Activated naive CD4-positive, alpha-beta T cell treated with anti-CD3 and anti-CD28 coated beads for 36 hours (primary cell): Measurements from ENCODE around the gene PPTC7. TPM values are rescaled to one million over a fixed set of nuclear protein-coding genes. Genes with fewer than 3 reads are reported as not detected.
"Not testable (repeated sequence)": the region's sequence is repeated elsewhere in the genome, so short reads cannot be mapped to it uniquely, and the experiment has no call there.

ENCODE experiments used
- CTCF ChIA-PET: fragments of 350-600 bp; sonication (Branson Sonifier 250); formaldehyde crosslinking; loops from one replicate; lab custom pipeline; 2021; ENCODE audit warnings: antibody characterized with exemption; lab: Charles Lee
- DNase-seq: peaks from one replicate; pipeline ENCODE4 v3.0.0-alpha.2; 2020
- H3K27ac Mint-ChIP-seq: one replicate; pipeline ENCODE4 v1.8.0; 2021; ENCODE audit warnings: mild to moderate bottlenecking, mixed read lengths
- H3K27me3 Mint-ChIP-seq: one replicate; pipeline ENCODE4 v1.8.0; 2021; ENCODE audit warnings: low read depth, mixed read lengths
- H3K36me3 Mint-ChIP-seq: one replicate; pipeline ENCODE4 v1.8.0; 2021; ENCODE audit warnings: low read depth, mixed read lengths
- H3K4me1 Mint-ChIP-seq: one replicate; pipeline ENCODE4 v1.8.0; 2021; ENCODE audit warnings: low read depth, mixed read lengths
- H3K4me3 Mint-ChIP-seq: one replicate; pipeline ENCODE4 v1.8.0; 2021; ENCODE audit warnings: mild to moderate bottlenecking, moderate library complexity, mixed read lengths
- H3K9me3 Mint-ChIP-seq: one replicate; pipeline ENCODE4 v1.8.0; 2021; ENCODE audit warnings: mixed read lengths
- intact Hi-C: fragments of 100-400 bp; cut with micrococcal nuclease; formaldehyde crosslinking; loops from one replicate; pipeline ENCODE4 v1.15.1; 2023
- total RNA-seq, 2 experiments: library from RNA; stranded (reverse); gene quantifications; one replicate each; pipeline ENCODE4 v1.2.3, GENCODE V29; 2021

Gene PPTC7
- total RNA-seq, 2 experiments from 2014 or later = 41.1 to 43.2 TPM

DNA sequence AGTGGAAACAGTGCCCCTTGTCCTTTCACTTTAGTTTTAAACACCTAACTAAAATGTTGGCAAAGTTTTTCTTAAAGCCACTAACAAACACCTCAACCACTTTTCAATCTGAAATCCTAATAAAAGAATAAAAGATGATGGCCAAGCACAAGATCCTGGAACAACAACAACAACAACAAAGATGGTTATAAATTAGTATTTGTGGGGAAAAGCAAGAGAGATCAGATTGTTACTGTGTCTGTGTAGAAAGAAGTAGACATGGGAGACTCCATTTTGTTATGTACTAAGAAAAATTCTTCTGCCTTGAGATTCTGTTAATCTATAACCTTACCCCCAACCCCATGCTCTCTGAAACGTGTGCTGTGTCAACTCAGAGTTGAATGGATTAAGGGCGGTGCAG lies 13.3 kb downstream of the PPTC7 start:
- peaks cover 64% of the 10 kb centered on the region for H3K4me1 Mint-ChIP-seq
- peaks cover 21% of the 10 kb centered on the region for H3K36me3 Mint-ChIP-seq
- H3K4me3 Mint-ChIP-seq, DNase-seq, CTCF ChIA-PET, H3K27me3 Mint-ChIP-seq, intact Hi-C loops: not testable (repeated sequence)
- peak overlapping the region; percentile 59 for H3K27ac Mint-ChIP-seq
- peaks cover 19% of the 10 kb centered on the region for H3K9me3 Mint-ChIP-seq

DNA sequence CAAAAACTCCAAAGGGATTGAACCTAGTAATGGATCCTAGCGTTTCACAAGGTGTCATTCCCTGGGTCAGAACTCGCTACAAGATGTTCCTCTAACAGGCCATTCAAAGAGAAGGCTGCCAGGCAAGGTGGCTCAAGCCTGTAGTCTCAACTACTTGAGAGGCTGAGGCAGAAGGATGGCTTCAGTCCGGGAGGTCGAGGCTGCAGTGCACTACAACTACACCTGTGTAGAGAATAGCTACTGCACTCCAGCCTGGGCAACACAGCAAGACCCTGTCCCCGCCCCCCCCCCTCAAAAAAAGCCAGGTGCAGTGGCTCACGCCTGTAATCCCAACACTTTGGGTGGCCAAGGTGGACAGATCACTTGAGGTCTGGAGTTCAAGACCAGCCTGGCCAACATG lies 14.4 kb downstream of the PPTC7 start:
- H3K27ac Mint-ChIP-seq = no peak overlapping the region
- peaks cover 66% of the 10 kb centered on the region for H3K4me1 Mint-ChIP-seq
- CTCF ChIA-PET = no interaction called here
- intact Hi-C loops = no loop called here
- H3K4me3 Mint-ChIP-seq = no peak overlapping the region
- H3K27me3 Mint-ChIP-seq = no peaks in the 10 kb centered on the region
- DNase-seq = no peak
- peaks cover 19% of the 10 kb centered on the region for H3K9me3 Mint-ChIP-seq
- peaks cover 21% of the 10 kb centered on the region for H3K36me3 Mint-ChIP-seq

DNA sequence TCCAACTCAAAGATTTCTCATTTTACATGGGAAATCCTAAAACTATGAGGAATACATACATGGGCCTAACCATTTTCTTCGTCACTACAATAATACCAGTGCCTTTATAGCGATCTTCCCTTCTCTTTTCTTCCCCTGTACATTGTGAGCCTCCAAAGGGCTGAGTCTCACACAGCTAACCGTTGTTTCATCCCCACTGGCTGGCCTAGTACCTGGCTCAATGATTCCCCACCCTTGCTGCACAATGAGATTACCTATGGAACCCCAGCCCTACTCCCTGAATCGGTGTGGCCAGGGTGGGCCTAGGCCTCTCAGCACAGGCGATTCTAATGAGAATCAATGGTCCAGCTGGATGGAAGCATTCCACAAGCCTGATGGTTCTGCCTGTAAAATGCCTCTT lies 16.1 kb downstream of the PPTC7 start:
- Mint-ChIP-seq H3K4me1 (peaks cover 68% of the 10 kb centered on the region), H3K36me3 (peaks cover 16% of the 10 kb centered on the region), H3K27me3 (no peaks in the 10 kb centered on the region), H3K4me3 (no peak overlapping the region), H3K9me3 (peaks cover 16% of the 10 kb centered on the region), H3K27ac (peak overlapping the region; percentile 12)
- DNase-seq = no peak
- intact Hi-C loops = no loop called here
- CTCF ChIA-PET = interaction anchor here (2.7 kb wide), 1 partner anchor 34 kb away, joined by 8 read pairs; no protein-coding TSS in a partner anchor

DNA sequence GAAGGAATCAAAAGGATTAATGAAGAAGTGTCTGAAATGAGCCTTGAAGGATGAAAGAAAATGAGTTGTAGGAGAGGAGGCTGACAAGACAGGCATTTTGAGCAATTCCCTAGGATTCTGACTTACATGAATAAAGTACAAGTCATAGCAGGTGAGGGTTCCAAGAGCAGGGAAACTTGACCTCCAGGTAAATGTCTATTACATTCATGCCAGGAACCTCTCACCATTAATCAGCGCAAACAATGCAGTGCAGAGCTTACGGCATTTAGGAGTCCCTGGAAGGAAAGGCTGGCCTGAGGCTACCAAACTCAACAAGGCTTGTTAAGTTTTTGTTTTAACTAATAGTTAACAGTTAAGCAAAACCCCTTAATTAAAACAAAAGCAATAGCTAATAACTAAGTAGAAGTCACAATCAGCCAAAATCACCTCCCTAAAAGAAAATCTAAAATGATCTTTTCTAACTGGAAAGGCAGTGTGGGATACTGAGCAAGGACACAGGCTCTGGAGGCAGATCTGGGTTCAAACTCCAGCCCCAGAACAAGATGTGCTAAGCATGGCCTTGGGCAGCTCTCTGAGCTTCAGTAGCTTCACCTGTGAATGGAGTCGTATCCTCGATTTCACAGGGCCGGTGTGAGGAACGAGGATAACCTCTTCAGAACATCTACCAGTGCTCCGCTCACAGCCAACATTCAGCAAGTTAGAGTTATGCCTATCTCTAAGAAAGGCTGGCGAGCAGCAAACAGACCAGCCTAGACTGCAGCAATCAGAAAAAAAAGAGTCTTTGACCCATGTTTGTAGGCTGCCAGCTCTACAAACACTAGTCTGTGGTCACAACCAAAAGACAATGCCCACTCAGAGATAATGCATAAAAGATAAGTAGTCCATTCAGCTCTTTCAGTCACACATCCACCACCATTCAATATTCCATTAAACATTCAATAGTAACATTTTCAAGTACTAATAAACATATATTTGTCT lies 16.9 kb downstream of the PPTC7 start:
- no peak for DNase-seq
- Mint-ChIP-seq H3K9me3 (peaks cover 10% of the 10 kb centered on the region), H3K36me3 (peaks cover 11% of the 10 kb centered on the region), H3K27me3 (no peaks in the 10 kb centered on the region), H3K4me1 (peaks cover 73% of the 10 kb centered on the region), H3K4me3 (no peak overlapping the region), H3K27ac (peak overlapping the region; percentile 25)
- CTCF ChIA-PET = interaction anchor here (0.7 to 2.7 kb wide), 2 partner anchors 17 to 35 kb away, joined by 3 to 8 read pairs; no protein-coding TSS in a partner anchor
- intact Hi-C loops = no loop called here

DNA sequence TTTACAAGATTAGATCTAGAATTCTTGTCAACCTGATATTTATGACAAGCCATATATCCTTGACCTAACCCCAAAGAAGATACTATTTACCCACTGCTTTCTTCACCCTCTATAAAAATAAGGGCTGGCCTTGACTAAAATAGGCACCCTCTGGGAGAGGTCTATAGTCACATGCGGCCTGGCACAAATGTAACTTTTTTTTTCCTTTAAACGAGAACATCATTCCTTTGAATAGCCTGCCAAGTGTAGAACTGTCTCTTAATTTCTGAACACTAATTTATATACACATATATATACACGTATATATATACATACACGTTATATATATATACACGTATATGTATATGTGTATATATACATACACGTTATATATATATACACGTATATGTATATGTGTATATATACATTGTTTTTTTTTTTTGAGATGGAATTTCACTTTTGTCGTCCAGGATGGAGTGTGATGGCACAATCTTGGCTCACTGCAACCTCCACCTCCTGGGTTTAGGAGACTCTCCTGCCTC lies 18.6 kb downstream of the PPTC7 start:
- DNase-seq = no peak
- Mint-ChIP-seq H3K4me1 (peaks cover 84% of the 10 kb centered on the region), H3K36me3 (peaks cover 4% of the 10 kb centered on the region), H3K27me3 (no peaks in the 10 kb centered on the region), H3K4me3 (no peak overlapping the region), H3K27ac (no peak overlapping the region), H3K9me3 (peaks cover 3% of the 10 kb centered on the region)
- CTCF ChIA-PET = interaction anchor here (1.2 to 1.9 kb wide), 3 partner anchors 11 to 16 kb away, joined by 3 to 9 read pairs (median 7); no protein-coding TSS in a partner anchor
- intact Hi-C loops = no loop called here

DNA sequence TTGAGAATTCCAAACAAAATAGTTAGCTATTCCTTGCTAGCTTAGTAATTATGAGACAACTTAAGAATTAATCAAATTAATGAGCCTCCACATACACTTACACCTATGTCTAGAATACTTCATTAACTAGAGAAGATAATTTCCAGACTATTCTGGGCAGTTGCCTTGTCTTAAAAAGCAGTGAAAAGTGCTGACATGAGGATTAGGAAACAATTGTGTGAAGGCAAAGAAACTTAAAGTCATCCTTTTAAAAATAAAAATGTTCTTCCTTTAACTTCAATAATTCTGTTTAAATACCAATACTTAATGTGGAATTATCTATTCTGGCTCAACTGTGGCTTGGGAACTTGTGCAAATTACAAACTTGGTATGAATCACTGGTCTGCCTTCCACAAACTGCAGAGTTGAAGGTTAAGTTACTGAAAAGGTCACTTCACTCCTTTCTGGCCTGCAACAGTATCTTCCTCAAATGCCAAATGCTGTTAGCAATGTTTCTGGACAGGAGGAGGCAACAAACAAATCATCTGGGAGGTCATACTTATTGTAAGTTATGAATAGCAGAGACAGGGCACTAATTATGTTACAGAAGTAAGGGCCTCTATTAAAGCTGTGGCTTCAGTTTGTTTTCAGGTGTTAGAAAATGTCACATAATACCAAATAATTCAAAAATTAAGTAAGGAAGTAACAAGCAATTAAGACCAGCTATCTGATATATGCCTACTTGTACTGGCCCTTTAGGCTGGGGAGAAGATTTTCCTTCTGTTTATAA lies 19.2 kb downstream of the PPTC7 start:
- no peak overlapping the region for H3K4me3 Mint-ChIP-seq
- H3K27me3 Mint-ChIP-seq = no peaks in the 10 kb centered on the region
- H3K36me3 Mint-ChIP-seq = peaks cover 5% of the 10 kb centered on the region
- peak overlapping the region; percentile 95 for H3K27ac Mint-ChIP-seq
- intact Hi-C loops = no loop called here
- CTCF ChIA-PET = interaction anchor here (0.9 to 1.9 kb wide), 4 partner anchors 9 to 17 kb away, joined by 3 to 9 read pairs (median 5); no protein-coding TSS in a partner anchor
- no peaks in the 10 kb centered on the region for H3K9me3 Mint-ChIP-seq
- DNase-seq = no peak
- H3K4me1 Mint-ChIP-seq = peaks cover 83% of the 10 kb centered on the region

DNA sequence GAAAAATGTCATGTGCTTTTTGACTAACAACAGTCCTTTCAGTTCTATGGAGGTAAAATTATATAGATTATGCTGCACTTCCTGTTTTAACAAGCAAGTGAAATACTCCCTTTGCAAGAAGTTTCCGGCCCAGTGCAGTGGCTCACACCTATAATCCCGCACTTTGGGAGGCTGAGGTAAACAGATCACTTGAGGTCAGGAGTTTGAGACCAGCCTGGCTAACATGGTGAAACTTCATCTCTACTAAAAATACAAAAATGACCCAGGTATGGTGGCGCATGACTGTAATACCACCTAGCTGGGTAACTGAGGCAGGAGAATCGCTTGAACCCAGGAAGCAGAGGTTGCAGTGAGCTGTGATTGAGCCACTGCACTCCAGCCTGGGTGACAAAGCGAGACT lies 20.7 kb downstream of the PPTC7 start:
- intact Hi-C loops = loop anchor here (1.0 kb wide), 2 partner anchors 16 to 21 kb away; partner anchors contain the start of gene PPTC7
- peak; percentile 85 for DNase-seq
- CTCF ChIA-PET = interaction anchor here (0.6 to 1.8 kb wide), 4 partner anchors 25 to 114 kb away, joined by 3 to 7 read pairs (median 4); no protein-coding TSS in a partner anchor
- not testable (repeated sequence) for H3K9me3 Mint-ChIP-seq, H3K27me3 Mint-ChIP-seq
- Mint-ChIP-seq H3K4me3 (peak overlapping the region; percentile 60), H3K27ac (peak overlapping the region; percentile 95), H3K36me3 (peaks cover 16% of the 10 kb centered on the region), H3K4me1 (peaks cover 84% of the 10 kb centered on the region)

DNA sequence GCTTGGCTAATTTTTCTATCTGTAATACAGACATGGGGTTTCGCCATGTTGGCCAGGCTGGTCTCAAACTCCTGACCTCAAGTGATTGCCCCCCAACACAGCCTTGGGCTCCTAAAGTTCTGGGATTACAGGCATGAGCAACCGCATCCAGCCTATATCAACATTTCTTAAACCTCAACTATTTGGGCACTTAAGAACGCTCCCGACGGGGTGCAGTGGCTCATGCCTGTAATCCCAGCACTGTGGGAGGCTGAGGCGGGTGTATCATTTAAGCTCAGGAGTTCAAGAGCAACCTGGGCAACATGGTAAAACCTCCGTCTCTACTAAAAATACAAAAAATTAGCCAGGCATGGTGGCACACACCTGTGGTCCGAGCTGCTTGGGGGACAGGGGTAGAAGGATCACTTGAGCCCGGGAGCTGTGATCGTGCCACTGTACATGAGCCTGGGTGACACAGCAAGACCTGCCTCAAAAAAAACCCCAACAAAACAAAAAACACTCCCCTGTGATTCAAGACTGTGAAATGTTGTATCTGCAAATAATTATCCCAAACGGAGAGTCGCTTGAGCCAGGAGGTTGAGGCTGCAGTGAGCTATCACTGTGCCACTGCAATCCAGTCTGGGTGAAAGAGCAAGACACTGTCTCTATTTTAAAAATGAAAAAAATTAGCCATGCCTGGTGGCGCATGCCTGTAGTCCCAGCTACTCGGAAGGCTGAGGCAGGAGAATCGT lies 21.5 kb downstream of the PPTC7 start:
- Mint-ChIP-seq H3K4me1 (peaks cover 84% of the 10 kb centered on the region), H3K36me3 (peaks cover 18% of the 10 kb centered on the region), H3K27ac (peak overlapping the region; percentile 85), H3K27me3 (no peaks in the 10 kb centered on the region), H3K9me3 (peaks cover 7% of the 10 kb centered on the region), H3K4me3 (peak overlapping the region; percentile 41)
- intact Hi-C loops = loop anchor here (1.0 kb wide), 2 partner anchors 17 to 22 kb away; partner anchors contain the start of gene PPTC7
- CTCF ChIA-PET = interaction anchor here (0.6 to 1.8 kb wide), 5 partner anchors 24 to 113 kb away, joined by 3 to 7 read pairs (median 3); no protein-coding TSS in a partner anchor
- DNase-seq = no peak

DNA sequence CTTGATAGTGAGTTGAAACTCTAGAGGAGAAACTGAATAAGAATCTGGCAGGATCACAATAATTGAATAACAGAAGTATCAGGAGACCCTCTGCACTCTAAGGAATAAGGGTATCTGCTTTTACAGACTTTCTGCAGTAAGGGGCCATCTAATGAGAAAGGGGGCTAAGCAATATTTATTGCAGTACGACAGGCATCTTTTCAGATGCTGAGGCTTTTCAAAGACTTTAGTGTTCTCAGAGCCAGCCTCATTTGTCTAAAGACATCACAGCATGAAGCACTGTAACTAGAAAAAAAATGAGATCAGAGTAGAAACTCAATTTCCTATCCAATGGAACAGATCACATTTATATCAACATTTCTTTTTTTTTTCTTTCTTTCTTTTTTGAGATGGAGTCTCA lies 22.2 kb downstream of the PPTC7 start:
- peak overlapping the region; percentile 35 for H3K27ac Mint-ChIP-seq
- peaks cover 83% of the 10 kb centered on the region for H3K4me1 Mint-ChIP-seq
- CTCF ChIA-PET = interaction anchor here (0.6 to 1.9 kb wide), 2 partner anchors 12 to 41 kb away, joined by 3 to 12 read pairs; no protein-coding TSS in a partner anchor
- intact Hi-C loops = no loop called here
- DNase-seq = no peak
- peaks cover 7% of the 10 kb centered on the region for H3K9me3 Mint-ChIP-seq
- peaks cover 18% of the 10 kb centered on the region for H3K36me3 Mint-ChIP-seq
- no peaks in the 10 kb centered on the region for H3K27me3 Mint-ChIP-seq
- no peak overlapping the region for H3K4me3 Mint-ChIP-seq

DNA sequence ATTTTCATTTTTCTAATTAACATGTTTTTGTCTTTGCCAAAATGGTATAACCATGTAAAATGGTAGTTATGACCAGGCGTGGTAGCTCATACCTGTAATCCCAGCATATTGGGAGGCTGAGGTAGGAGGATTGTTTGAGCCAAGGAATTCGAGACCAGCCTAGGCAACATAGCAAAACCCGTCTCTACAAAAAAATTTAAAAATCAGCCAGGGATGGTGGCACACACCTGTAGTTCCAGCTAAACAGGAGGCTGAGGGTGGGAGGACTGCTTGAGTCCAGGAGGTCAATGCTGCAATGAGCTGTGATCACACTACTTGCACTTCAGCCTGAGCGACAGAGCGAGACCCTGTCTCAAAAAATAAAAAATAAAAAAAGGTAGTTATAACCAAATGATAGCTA lies 23.1 kb downstream of the PPTC7 start:
- Mint-ChIP-seq H3K27me3 (no peaks in the 10 kb centered on the region), H3K27ac (peak overlapping the region; percentile 13), H3K4me1 (peaks cover 81% of the 10 kb centered on the region), H3K4me3 (no peak overlapping the region), H3K36me3 (peaks cover 18% of the 10 kb centered on the region), H3K9me3 (peaks cover 7% of the 10 kb centered on the region)
- DNase-seq = no peak
- CTCF ChIA-PET = interaction anchor here (0.6 to 1.9 kb wide), 3 partner anchors 13 to 43 kb away, joined by 3 to 12 read pairs (median 4); no protein-coding TSS in a partner anchor
- intact Hi-C loops = no loop called here

DNA sequence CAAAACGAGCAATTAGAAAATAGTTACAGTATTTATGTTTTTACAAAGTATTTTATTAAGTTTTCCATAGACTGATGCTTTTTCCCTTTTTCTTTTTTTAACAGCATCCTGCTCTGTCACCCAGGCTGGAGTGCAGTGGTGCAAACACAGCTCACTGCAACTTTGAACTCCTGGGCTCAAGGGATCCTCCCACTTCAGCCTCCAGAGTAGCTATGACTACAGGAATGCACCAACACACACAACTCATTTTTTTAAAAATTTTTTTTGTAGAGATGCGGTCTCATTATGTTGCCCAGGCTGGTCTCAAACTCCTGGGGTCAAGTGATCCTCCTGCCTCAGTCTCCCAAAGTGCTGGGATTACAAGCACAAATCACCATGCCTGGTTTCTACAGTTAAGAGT lies 24.2 kb downstream of the PPTC7 start:
- intact Hi-C loops, H3K9me3 Mint-ChIP-seq: not testable (repeated sequence)
- H3K4me1 Mint-ChIP-seq = peaks cover 77% of the 10 kb centered on the region

More for the DNA sequence above, 24.2 kb downstream of the PPTC7 start:
- H3K27ac Mint-ChIP-seq, DNase-seq, H3K27me3 Mint-ChIP-seq, H3K4me3 Mint-ChIP-seq: not testable (repeated sequence)
- CTCF ChIA-PET = interaction anchor here (0.6 to 1.1 kb wide), 2 partner anchors 43 to 70 kb away, joined by 4 to 6 read pairs; no protein-coding TSS in a partner anchor
- H3K36me3 Mint-ChIP-seq = peaks cover 18% of the 10 kb centered on the region
